Measurements from ENCODE around the gene TMED3. TPM values are rescaled to one million over a fixed set of nuclear protein-coding genes. Genes with fewer than 3 reads are reported as not detected.

TMED3 gene
- total RNA-seq, 1 experiment from 2014 or later, result 53.6 TPM

DNA sequence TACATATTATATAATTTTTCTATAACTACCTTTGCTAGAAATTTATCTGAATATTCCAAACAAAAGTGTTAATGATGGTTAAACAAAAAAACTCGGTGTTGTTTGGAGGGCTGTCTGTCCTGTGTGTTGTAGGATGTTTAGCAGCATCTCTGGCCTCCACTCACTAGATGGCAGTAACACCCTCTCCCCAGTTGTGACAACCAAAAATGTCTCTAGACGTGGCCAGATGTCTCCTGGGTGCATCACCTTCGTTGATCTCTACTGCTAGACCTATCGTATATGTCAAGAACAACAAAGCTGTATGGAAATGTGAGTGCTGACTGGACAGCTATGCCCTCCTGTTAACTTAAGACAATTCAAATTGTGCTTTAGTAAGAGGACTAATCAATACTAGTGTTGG lies 14.3 kb upstream of the TMED3 start:
- ChIA-PET CTCF (interaction anchor here (1.3 kb wide), 1 partner anchor 112 kb away, joined by 3 read pairs; no protein-coding TSS in a partner anchor), POLR2A (interaction anchor here (1.3 kb wide), 1 partner anchor 14 kb away, joined by 3 read pairs; the partner anchor contains the start of gene TMED3), RAD21 (ENCODE audit: low non-redundant PET in 1 of 2, low total read pairs in 2 of 2, uncharacterized antibody in 2 of 2, unreplicated experiment in 2 of 2) (no interaction called here)
- Histone ChIP-seq H3K4me2 (ENCODE audit: low read length) (no peak overlapping the region), H3K9me2 (ENCODE audit: insufficient read depth) (no peaks in the 10 kb centered on the region), H3K4me3 (replicated peaks in 1 of 2; ENCODE audit: low read depth in 1 of 2, low read length in 2 of 2) (no peak overlapping the region), H3K9ac (ENCODE audit: low read length) (no peak overlapping the region), H3K4me1 (ENCODE audit: control insufficient read depth in 1 of 2, insufficient read depth in 2 of 2, low read length in 2 of 2) (no peaks in the 10 kb centered on the region), H3K9me3 (ENCODE audit: control insufficient read depth in 1 of 2, insufficient read depth in 1 of 2, low read depth in 1 of 2, low read length in 2 of 2) (no peaks in the 10 kb centered on the region), H3K27ac (ENCODE audit: low read depth, low read length) (no peak overlapping the region), H3K79me2 (ENCODE audit: insufficient read depth, low read length) (no peaks in the 10 kb centered on the region), H4K20me1 (ENCODE audit: insufficient read depth) (no peaks in the 10 kb centered on the region), H2AFZ (ENCODE audit: low read depth, low read length, poor library complexity, severe bottlenecking) (peak overlapping the region; percentile 69), H3K27me3 (ENCODE audit: insufficient read depth, low read length) (peaks cover 20% of the 10 kb centered on the region; the same call in 1 of the 2 replicates), H3K36me3 (ENCODE audit: control insufficient read depth in 1 of 2, insufficient read depth in 2 of 2, low read length in 2 of 2) (no peaks in the 10 kb centered on the region)
- peak; percentile 90 for ATAC-seq
- peak; percentile 13 for DNase-seq (ENCODE audit: low read depth, low spot score)
- intact Hi-C loops (cut with micrococcal nuclease), result no loop called here
- BruUV-seq (replicated peaks), result no TSS peak
- TF ChIP-seq ELF1 (IDR thresholded peaks at IDR 0.05; ENCODE audit: borderline replicate concordance, low read depth), result no peak
- TF ChIP-seq CTCF (IDR thresholded peaks at IDR 0.05 in 2 of 3, conservative IDR thresholded peaks at IDR 0.05 in 1 of 3; ENCODE audit: borderline replicate concordance in 1 of 3, insufficient read depth in 1 of 3, low read depth in 2 of 3, low read length in 2 of 3), result peak in 2 of 3 experiments; percentile 40 to 60; a peak in 4 of 6 replicates

- no peaks in the 10 kb centered on the region for H3K9me2 ChIP-seq (ENCODE audit: insufficient read depth)
- H3K9me3 ChIP-seq (ENCODE audit: control insufficient read depth in 1 of 2, insufficient read depth in 1 of 2, low read depth in 1 of 2, low read length in 2 of 2), result no peaks in the 10 kb centered on the region
- ATAC-seq (no peak), DNase-seq (ENCODE audit: low read depth, low spot score) (no peak)
- no peaks in the 10 kb centered on the region for H3K79me2 ChIP-seq (ENCODE audit: insufficient read depth, low read length)
- ChIA-PET CTCF (no interaction called here), RAD21 (ENCODE audit: low non-redundant PET in 1 of 2, low total read pairs in 2 of 2, uncharacterized antibody in 2 of 2, unreplicated experiment in 2 of 2) (no interaction called here), POLR2A (no interaction called here)
- H3K4me1 ChIP-seq (ENCODE audit: control insufficient read depth in 1 of 2, insufficient read depth in 2 of 2, low read length in 2 of 2), result no peaks in the 10 kb centered on the region
- H2AFZ ChIP-seq (ENCODE audit: low read depth, low read length, poor library complexity, severe bottlenecking), result no peak overlapping the region
- no peak overlapping the region for H3K9ac ChIP-seq (ENCODE audit: low read length)
- peaks cover 39% of the 10 kb centered on the region; the same call in 1 of the 2 replicates for H3K27me3 ChIP-seq (ENCODE audit: insufficient read depth, low read length)
- intact Hi-C loops (cut with micrococcal nuclease), result no loop called here
- no peak overlapping the region for H3K4me3 ChIP-seq (replicated peaks in 1 of 2; ENCODE audit: low read depth in 1 of 2, low read length in 2 of 2)
- no peaks in the 10 kb centered on the region for H3K36me3 ChIP-seq (ENCODE audit: control insufficient read depth in 1 of 2, insufficient read depth in 2 of 2, low read length in 2 of 2)
- no TSS peak for BruUV-seq (replicated peaks)
- H3K27ac ChIP-seq (ENCODE audit: low read depth, low read length), result no peak overlapping the region
- H4K20me1 ChIP-seq (ENCODE audit: insufficient read depth), result no peaks in the 10 kb centered on the region
- no peak overlapping the region for H3K4me2 ChIP-seq (ENCODE audit: low read length)
- TF ChIP-seq, protein P1, sequence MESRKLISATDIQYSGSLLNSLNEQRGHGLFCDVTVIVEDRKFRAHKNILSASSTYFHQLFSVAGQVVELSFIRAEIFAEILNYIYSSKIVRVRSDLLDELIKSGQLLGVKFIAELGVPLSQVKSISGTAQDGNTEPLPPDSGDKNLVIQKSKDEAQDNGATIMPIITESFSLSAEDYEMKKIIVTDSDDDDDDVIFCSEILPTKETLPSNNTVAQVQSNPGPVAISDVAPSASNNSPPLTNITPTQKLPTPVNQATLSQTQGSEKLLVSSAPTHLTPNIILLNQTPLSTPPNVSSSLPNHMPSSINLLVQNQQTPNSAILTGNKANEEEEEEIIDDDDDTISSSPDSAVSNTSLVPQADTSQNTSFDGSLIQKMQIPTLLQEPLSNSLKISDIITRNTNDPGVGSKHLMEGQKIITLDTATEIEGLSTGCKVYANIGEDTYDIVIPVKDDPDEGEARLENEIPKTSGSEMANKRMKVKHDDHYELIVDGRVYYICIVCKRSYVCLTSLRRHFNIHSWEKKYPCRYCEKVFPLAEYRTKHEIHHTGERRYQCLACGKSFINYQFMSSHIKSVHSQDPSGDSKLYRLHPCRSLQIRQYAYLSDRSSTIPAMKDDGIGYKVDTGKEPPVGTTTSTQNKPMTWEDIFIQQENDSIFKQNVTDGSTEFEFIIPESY (IDR thresholded peaks at IDR 0.05; ENCODE audit: extremely low read depth, insufficient replicate concordance, low read length), result no peak
- TF ChIP-seq SP1 (IDR thresholded peaks at IDR 0.05; ENCODE audit: low read depth) (no peak), YY1 (IDR thresholded peaks at IDR 0.05; ENCODE audit: extremely low read depth, insufficient replicate concordance, low read depth, low read length) (no peak), FOSL1 (IDR thresholded peaks at IDR 0.05; ENCODE audit: low read depth) (no peak), POLR2A (IDR thresholded peaks at IDR 0.05; ENCODE audit: borderline replicate concordance, extremely low read depth, insufficient read depth, insufficient read length) (no peak), RAD21 (IDR thresholded peaks at IDR 0.05; ENCODE audit: low read depth) (no peak), EGR1 (IDR thresholded peaks at IDR 0.05; ENCODE audit: low read depth) (no peak), CBX3 (IDR thresholded peaks at IDR 0.05; ENCODE audit: low read depth) (no peak)
- TF ChIP-seq, protein P2, sequence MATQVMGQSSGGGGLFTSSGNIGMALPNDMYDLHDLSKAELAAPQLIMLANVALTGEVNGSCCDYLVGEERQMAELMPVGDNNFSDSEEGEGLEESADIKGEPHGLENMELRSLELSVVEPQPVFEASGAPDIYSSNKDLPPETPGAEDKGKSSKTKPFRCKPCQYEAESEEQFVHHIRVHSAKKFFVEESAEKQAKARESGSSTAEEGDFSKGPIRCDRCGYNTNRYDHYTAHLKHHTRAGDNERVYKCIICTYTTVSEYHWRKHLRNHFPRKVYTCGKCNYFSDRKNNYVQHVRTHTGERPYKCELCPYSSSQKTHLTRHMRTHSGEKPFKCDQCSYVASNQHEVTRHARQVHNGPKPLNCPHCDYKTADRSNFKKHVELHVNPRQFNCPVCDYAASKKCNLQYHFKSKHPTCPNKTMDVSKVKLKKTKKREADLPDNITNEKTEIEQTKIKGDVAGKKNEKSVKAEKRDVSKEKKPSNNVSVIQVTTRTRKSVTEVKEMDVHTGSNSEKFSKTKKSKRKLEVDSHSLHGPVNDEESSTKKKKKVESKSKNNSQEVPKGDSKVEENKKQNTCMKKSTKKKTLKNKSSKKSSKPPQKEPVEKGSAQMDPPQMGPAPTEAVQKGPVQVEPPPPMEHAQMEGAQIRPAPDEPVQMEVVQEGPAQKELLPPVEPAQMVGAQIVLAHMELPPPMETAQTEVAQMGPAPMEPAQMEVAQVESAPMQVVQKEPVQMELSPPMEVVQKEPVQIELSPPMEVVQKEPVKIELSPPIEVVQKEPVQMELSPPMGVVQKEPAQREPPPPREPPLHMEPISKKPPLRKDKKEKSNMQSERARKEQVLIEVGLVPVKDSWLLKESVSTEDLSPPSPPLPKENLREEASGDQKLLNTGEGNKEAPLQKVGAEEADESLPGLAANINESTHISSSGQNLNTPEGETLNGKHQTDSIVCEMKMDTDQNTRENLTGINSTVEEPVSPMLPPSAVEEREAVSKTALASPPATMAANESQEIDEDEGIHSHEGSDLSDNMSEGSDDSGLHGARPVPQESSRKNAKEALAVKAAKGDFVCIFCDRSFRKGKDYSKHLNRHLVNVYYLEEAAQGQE (IDR thresholded peaks at IDR 0.05; ENCODE audit: low read depth), result no peak
Observed at GRCh38 chr15:79299126-79299840, 11.6 kb upstream of the TMED3 start.
